ENCODE data around the gene LAMB1. TPM values are rescaled to one million over a fixed set of nuclear protein-coding genes. Genes with fewer than 3 reads are reported as not detected.

The LAMB1 gene
- total RNA-seq, 1 donor from 2014 or later, result 303 TPM

GRCh38 chr7:108001764-108002725 is 916 bp downstream of the LAMB1 start:
- ATAC-seq (peak; percentile 77), DNase-seq (ENCODE audit: low spot score) (peak; percentile 74)
- intact Hi-C loops (cut with DNase I), result no loop called here

GRCh38 chr7:108000875-108001763 is 1.8 kb downstream of the LAMB1 start:
- DNase-seq (ENCODE audit: low spot score) (peak; percentile 71), ATAC-seq (peak; percentile 64)
- intact Hi-C loops (cut with DNase I), result no loop called here

DNA sequence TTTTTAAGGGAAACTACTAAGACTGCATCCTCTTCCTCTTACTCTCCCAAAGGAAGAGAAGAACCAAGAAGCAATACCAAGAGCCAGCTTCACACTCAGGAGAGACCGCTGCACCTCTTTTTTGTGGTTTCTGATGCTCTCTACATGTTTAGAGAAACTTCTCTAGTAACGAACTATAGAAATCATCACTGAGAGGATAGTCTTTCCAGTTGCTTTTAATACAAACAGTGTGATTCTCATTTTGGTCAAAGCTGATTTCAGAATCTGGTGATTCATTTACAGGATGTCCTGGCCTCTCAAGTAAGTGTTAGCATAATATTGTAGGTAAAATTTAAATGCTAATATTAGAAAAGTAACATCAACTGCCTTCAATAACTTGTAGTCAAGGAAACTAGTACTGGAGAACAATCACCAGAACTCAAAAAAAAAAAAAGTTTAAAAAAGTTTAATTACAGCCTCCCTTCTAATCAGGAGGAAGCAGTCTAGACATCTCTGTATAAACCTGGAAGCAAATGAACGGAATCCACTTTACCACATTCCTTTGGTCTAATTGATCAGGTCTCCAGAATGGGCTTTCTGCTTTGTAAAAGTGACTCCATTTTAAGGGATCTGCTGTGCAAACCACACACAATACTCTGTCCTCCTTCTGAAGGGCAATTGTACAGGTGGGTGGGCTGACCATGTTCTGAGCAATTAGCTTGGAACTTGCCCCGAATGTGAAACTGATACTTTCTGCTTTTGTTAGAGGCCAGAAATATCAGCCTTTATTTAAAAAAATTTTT is 3.0 kb downstream of the LAMB1 start:
- no peak for ATAC-seq
- intact Hi-C loops (cut with DNase I), result no loop called here

DNA sequence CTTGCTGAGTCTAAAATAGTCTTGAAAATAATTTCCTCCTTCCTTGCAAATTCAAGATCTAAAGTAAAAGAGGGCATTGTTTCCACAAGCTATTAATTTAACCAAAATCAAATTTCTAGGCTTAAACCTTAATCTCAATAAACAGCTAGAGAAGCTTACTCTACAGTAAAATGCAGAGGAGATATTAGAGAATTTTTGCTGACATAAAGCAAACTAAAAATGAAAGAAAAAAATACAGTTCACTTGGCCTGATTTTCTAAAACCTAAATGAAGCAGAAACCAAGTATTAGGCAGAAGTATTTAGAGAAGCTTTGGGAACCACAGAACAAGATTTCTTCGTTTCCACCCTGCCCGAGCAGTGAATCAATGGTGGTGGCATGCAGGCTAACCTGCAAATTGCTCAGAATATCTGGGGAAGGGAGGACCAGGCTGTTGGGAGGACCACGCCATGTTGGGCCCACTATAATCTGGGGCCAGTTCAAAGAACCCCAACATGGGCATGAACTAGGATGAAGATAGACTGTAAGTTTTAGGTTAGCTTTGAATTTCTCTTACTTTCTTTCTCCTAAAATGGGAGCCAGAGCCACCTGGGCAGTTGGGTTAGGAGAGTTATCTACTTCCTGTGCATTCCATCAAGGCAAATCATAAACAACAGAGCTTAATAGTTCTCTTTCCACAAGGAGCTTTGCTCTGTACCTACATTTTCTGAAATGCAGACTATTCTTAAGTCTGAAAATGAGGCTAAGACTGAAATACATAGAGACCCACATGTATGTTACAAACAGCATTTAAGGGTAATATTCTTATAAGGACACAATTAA is 4.1 kb downstream of the LAMB1 start:
- no peak for DNase-seq (ENCODE audit: low spot score)
- no peak for ATAC-seq
- intact Hi-C loops (cut with DNase I), result no loop called here

More for the DNA sequence above, 3.0 kb downstream of the LAMB1 start:
- DNase-seq (ENCODE audit: low spot score), result no peak

DNA sequence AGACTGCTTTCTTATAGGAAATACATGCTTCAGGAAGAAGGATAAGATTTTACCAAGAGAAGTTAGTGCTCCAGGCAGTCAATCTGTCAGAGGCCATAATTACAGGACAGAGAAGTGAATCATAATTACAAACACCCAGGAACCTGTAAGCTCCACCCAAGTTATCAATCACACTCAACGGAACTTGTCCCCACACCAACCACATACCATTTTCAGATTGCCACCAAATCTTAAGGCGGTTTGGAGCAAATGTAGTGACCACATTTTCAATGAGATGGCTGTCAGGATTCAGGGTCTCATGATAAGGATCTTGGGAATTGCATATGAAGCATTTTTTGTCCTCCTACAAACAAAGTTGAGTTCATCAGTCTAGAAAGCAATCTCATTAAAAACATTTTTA is 4.8 kb downstream of the LAMB1 start:
- no peak for ATAC-seq
- intact Hi-C loops (cut with DNase I), result no loop called here

DNA sequence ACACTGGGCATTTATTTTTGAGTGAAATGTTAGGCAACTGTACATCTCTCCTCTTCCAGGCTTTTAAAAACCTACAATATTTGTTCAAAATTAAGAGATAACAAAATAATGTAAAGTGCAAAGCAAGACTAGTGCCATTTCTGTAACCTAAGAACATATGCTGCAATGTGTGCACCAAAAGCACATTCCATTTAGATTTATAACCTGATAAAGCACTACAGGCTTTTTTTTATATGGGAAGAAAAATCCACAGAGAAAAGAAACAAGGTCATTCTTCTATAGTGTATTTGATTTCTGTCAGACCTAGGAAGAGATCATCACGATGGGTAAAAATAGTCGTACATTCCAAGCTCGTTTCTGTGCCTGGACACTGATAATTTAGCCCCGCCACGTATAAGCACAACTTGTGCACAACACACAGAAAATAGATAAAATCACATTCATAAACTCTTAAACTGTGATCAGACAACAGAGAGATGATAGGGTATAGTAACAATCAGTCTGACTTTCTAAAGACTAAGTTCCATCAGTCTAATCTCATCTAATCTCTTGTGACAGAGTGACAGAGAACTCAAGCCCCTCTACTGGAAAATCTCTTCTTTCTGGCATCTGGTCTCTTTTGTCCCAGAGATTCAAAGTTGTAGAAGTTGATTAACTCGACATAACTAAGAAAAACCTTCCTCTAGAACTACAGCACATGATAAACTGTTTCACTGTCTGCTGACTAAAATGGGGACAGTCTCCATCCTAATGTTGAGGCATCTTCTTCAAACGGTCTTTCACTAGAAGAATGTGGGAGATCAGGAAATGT is 6.7 kb downstream of the LAMB1 start:
- intact Hi-C loops (cut with DNase I), result no loop called here
- ATAC-seq, result no peak
- DNase-seq (ENCODE audit: low spot score), result no peak

More for the DNA sequence above, 4.8 kb downstream of the LAMB1 start:
- no peak for DNase-seq (ENCODE audit: low spot score)

DNA sequence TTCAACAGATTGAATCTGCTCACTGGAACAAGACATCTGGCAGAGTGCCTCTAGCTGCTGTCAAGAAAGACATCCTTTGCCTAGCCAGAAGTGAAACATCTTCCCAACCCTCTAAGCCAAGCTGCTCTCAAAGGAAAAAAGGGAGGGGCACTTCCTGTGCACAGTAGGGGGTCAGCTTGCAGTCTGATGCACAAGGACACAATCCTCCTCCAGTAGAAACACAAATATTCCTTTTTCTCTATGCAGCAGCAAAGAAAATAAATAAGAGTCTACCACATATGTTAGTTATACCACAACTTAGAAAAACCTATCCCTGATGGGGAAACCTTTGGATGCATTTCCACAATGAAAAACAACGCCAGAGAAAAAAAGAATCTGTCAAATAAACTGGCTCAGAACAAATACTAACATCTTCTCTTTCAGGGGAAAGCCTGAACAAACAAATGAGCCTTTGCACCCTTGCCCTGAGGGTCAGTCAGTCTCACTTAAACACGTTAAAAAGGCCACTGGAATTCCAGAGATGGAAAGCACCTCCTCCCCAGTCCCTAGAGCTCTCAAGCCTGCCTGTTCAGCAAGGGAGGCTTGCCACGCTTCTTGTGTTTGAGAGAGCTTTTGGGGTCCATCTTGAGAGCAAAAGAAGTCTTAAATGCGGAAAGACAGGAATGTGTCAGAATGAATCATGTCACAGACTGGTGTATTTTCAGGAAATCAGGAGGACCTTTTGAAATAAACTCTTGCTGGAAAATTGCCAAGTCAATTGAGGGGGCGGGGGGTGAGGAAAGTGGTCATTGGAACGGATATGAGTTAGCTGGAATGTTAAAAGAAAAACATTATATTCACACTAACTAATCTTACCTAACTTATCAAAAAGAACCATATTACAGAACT is 7.5 kb downstream of the LAMB1 start:
- peak; percentile 90 for ATAC-seq
- no peak for DNase-seq (ENCODE audit: low spot score)
- intact Hi-C loops (cut with DNase I), result no loop called here

DNA sequence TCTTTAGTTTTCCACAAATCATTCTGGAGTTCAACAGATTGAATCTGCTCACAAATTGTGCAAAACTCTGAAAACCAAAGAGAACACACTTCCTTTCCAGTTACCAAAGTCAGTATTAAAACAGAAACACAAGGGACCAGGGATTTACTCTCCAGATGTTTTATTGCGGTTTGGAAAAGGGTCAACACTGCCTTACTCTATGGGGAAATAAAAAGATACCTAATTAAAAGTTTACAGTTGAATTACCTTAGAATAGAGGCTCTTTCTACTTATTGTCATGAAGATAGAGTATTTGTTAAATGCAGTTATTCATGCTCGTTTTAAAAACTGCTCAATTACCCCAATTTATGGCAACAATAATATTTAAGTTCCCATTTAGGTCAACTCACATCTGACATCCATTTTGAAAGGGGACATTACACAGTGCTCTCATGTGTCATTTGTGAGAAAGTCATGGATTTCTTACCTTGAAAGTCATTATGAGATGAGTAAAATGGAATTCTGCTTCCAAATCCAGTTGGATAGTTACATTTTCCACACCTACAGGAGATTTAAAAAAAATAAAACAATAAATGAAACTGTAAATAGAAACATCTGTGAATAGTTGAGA is 8.4 kb downstream of the LAMB1 start:
- ATAC-seq, result peak; percentile 65
- intact Hi-C loops (cut with DNase I), result no loop called here
- no peak for DNase-seq (ENCODE audit: low spot score)

DNA sequence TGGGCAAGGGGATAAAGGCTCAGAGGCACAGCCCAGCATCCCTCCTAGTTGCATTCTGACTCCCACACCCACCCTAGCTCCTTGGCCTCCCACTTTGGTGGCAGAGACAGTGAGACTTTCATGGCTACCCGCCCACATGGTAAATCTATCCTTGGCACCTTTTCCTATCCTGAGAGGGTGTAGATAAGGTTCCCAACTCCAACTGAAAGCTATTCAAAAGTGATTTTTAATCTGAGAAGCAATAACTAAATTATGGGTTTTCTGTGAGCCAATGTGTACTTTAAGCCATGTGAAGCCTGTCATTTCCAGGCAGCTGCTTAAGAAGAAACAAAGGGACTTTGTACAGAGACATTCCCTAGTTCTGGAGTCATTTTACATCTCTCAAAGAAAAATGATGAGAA is 9.1 kb downstream of the LAMB1 start:
- DNase-seq (ENCODE audit: low spot score) (no peak), ATAC-seq (peak; percentile 65)
- intact Hi-C loops (cut with DNase I), result no loop called here

- ATAC-seq, result peak; percentile 25
- DNase-seq (ENCODE audit: low spot score), result no peak
- intact Hi-C loops (cut with DNase I), result no loop called here
These were observed 13.2 kb downstream of the LAMB1 start for GRCh38 chr7:107989618-107990373.

DNA sequence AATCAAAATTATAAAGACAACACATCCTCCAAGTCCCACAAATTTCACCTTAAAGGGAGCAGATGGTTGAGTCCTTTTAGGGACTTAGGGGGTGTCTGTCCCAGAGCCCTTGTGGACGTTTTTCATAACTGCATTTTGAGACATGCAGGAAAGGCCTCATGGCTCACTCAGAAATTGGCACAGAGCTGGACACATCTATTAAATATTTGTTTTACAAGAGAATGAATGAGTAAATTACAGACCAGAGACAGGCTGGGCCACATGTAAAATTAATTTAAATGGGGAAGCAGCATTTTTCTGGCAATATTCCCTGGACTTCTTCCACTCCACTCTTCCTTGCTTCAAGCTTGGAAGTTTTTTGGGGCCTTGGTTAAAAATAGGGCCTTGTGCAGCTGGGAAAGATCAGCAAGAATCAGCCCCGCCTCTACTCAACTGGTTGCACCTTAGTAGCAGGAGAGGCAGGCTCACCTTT is 20.0 kb downstream of the LAMB1 start:
- intact Hi-C loops (cut with DNase I), result no loop called here
- ATAC-seq (peak; percentile 45), DNase-seq (ENCODE audit: low spot score) (no peak)

- intact Hi-C loops (cut with DNase I), result no loop called here
- ATAC-seq (peak; percentile 40), DNase-seq (ENCODE audit: low spot score) (no peak)
These were observed 20.7 kb downstream of the LAMB1 start for GRCh38 chr7:107982042-107982840.

GRCh38 chr7:107981466-107981865 is 21.5 kb downstream of the LAMB1 start:
- DNase-seq (ENCODE audit: low spot score), result no peak
- ATAC-seq, result no peak
- intact Hi-C loops (cut with DNase I), result no loop called here

GRCh38 chr7:107980671-107981190 is 22.2 kb downstream of the LAMB1 start:
- DNase-seq (ENCODE audit: low spot score) (no peak), ATAC-seq (no peak)
- intact Hi-C loops (cut with DNase I), result no loop called here

All from sciatic nerve (tissue), 2 donors.